ENCODE data around the gene RASSF3.

DNA sequence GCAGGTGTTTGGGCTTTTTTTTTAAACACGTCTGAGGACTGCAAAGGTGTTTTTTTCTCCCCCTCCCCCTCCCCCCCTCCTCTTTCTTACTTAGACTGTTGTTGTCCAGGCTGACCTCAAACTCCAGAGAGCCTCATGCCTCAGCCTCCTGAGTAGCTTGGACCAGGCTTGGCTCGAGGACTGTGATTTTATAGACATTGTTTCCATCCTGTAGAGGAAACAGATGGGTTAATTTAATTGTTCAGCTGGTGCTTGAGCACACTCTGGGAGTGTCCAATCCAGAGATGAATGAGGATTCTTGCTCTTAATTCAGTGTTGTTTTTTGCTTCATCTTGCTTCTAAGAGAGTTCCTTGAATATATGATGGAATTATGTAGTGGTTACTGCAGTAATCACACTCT, 42.1 kb downstream of the RASSF3 start:
- TF ChIP-seq POLR2AphosphoS5 (IDR thresholded peaks at IDR 0.05; ENCODE audit: insufficient read depth in 1 of 2, low read depth in 1 of 2) (no peak), CTCF (IDR thresholded peaks at IDR 0.05) (no peak), POLR2A (IDR thresholded peaks at IDR 0.05) (no peak)
